Measurements from ENCODE around the gene MAPK8. TPM values are rescaled to one million over a fixed set of nuclear protein-coding genes. Genes with fewer than 3 reads are reported as not detected.

MAPK8 gene
- total RNA-seq, 1 donor from 2014 or later = 54.3 TPM

DNA sequence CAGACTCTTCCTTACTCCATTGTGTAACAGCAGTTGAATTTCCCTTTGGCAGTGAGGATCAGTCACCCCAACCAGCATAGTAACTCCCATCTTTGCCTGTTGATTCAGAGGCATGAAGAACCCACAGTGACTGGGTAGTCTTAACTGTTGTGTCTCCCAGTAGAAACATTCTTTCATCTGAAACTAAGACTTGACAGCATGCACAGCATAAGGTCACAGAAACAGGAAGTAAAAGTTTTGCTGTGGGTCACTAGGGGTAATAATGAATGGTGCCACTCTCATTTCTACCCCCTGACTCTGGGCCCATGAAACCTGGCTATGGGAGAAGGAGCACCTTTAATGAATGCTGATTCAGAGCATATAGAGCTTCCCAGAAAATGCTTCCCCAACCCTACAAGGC is 23.6 kb upstream of the MAPK8 start:
- intact Hi-C loops (cut with DNase I) = no loop called here
- Histone ChIP-seq H3K36me3 (no peaks in the 10 kb centered on the region), H3K4me1 (peaks cover 3% of the 10 kb centered on the region), H3K9me3 (no peaks in the 10 kb centered on the region), H3K27ac (no peak overlapping the region), H3K27me3 (no peaks in the 10 kb centered on the region), H3K4me3 (no peak overlapping the region)
- TF ChIP-seq POLR2A (IDR thresholded peaks at IDR 0.05) (no peak), POLR2AphosphoS5 (IDR thresholded peaks at IDR 0.05; ENCODE audit: insufficient read depth in 1 of 2, low read depth in 1 of 2) (no peak), CTCF (IDR thresholded peaks at IDR 0.05) (no peak)
- no peak for DNase-seq (ENCODE audit: extremely low spot score in 2 of 2)

DNA sequence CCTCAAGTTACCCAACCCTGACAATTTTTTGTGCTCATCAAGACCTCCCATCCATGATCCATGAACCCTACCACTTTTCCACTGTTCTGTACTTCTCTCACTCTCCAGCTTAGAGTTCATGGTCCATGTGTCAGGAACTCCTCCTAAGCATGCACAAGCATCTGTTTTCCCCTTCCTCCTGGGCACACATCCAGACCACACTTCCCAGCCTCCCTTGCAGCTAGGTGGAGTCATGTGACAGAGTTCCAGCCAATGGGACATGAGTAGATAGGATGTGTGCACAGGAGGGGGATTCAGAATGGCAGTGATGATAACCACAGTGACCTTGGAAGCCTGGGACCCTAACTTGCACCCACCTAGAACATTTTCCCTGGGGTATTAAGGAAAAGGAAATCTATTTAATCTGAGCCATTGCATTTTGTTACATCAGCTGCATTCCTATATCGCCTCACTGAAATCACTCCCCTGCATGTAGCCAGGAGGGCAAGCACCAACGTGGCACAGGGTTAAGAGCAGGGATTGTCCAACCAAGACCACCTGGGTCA is 22.4 kb upstream of the MAPK8 start:
- H3K27me3 ChIP-seq = no peaks in the 10 kb centered on the region
- no peak overlapping the region for H3K27ac ChIP-seq
- intact Hi-C loops (cut with DNase I) = no loop called here
- no peak overlapping the region for H3K4me3 ChIP-seq
- H3K36me3 ChIP-seq = no peaks in the 10 kb centered on the region
- DNase-seq (ENCODE audit: extremely low spot score in 2 of 2) = no peak
- H3K4me1 ChIP-seq = peaks cover 7% of the 10 kb centered on the region
- TF ChIP-seq CTCF (IDR thresholded peaks at IDR 0.05) (no peak), POLR2A (IDR thresholded peaks at IDR 0.05) (no peak), POLR2AphosphoS5 (IDR thresholded peaks at IDR 0.05; ENCODE audit: insufficient read depth in 1 of 2, low read depth in 1 of 2) (no peak)
- H3K9me3 ChIP-seq = no peaks in the 10 kb centered on the region

GRCh38 chr10:48284811-48285210 is 21.7 kb upstream of the MAPK8 start:
- no peaks in the 10 kb centered on the region for H3K27me3 ChIP-seq
- H3K4me1 ChIP-seq = peaks cover 7% of the 10 kb centered on the region
- TF ChIP-seq CTCF (IDR thresholded peaks at IDR 0.05) (no peak), POLR2AphosphoS5 (IDR thresholded peaks at IDR 0.05; ENCODE audit: insufficient read depth in 1 of 2, low read depth in 1 of 2) (no peak), POLR2A (IDR thresholded peaks at IDR 0.05) (no peak)
- H3K4me3 ChIP-seq = no peak overlapping the region
- no peak for DNase-seq (ENCODE audit: extremely low spot score in 2 of 2)
- no peak overlapping the region for H3K27ac ChIP-seq
- H3K9me3 ChIP-seq = no peaks in the 10 kb centered on the region
- intact Hi-C loops (cut with DNase I) = no loop called here
- H3K36me3 ChIP-seq = no peaks in the 10 kb centered on the region

- Histone ChIP-seq H3K9me3 (no peaks in the 10 kb centered on the region), H3K4me1 (peaks cover 7% of the 10 kb centered on the region), H3K4me3 (no peak overlapping the region), H3K27me3 (no peaks in the 10 kb centered on the region), H3K36me3 (no peaks in the 10 kb centered on the region), H3K27ac (no peak overlapping the region)
- intact Hi-C loops (cut with DNase I) = no loop called here
- no peak for DNase-seq (ENCODE audit: extremely low spot score in 2 of 2)
- TF ChIP-seq CTCF (IDR thresholded peaks at IDR 0.05) = no peak
- no peak for TF ChIP-seq POLR2AphosphoS5 (IDR thresholded peaks at IDR 0.05; ENCODE audit: insufficient read depth in 1 of 2, low read depth in 1 of 2)
- TF ChIP-seq POLR2A (IDR thresholded peaks at IDR 0.05) = no peak
Measured at GRCh38 chr10:48285710-48286109, 20.8 kb upstream of the MAPK8 start.

- intact Hi-C loops (cut with DNase I) = no loop called here
- TF ChIP-seq POLR2A (IDR thresholded peaks at IDR 0.05) (no peak), CTCF (IDR thresholded peaks at IDR 0.05) (no peak), POLR2AphosphoS5 (IDR thresholded peaks at IDR 0.05; ENCODE audit: insufficient read depth in 1 of 2, low read depth in 1 of 2) (no peak)
Measured at GRCh38 chr10:48286356-48286755, 20.1 kb upstream of the MAPK8 start.

More at GRCh38 chr10:48286356-48286755, 20.1 kb upstream of the MAPK8 start:
- no peaks in the 10 kb centered on the region for H3K36me3 ChIP-seq
- H3K4me1 ChIP-seq = peaks cover 7% of the 10 kb centered on the region
- H3K4me3 ChIP-seq = no peak overlapping the region
- H3K9me3 ChIP-seq = no peaks in the 10 kb centered on the region
- DNase-seq (ENCODE audit: extremely low spot score in 2 of 2) = no peak
- no peak overlapping the region for H3K27ac ChIP-seq
- H3K27me3 ChIP-seq = no peaks in the 10 kb centered on the region
